Activated T-cell treated with anti-CD3 and anti-CD28 coated beads for 48 hours (primary cell): ENCODE data around the gene DBN1.

Experiments
- DNase-seq: peaks from one replicate; pipeline ENCODE4 v3.0.0-alpha.2; 2020; ENCODE audit warnings: low read depth

DBN1 gene

DNA sequence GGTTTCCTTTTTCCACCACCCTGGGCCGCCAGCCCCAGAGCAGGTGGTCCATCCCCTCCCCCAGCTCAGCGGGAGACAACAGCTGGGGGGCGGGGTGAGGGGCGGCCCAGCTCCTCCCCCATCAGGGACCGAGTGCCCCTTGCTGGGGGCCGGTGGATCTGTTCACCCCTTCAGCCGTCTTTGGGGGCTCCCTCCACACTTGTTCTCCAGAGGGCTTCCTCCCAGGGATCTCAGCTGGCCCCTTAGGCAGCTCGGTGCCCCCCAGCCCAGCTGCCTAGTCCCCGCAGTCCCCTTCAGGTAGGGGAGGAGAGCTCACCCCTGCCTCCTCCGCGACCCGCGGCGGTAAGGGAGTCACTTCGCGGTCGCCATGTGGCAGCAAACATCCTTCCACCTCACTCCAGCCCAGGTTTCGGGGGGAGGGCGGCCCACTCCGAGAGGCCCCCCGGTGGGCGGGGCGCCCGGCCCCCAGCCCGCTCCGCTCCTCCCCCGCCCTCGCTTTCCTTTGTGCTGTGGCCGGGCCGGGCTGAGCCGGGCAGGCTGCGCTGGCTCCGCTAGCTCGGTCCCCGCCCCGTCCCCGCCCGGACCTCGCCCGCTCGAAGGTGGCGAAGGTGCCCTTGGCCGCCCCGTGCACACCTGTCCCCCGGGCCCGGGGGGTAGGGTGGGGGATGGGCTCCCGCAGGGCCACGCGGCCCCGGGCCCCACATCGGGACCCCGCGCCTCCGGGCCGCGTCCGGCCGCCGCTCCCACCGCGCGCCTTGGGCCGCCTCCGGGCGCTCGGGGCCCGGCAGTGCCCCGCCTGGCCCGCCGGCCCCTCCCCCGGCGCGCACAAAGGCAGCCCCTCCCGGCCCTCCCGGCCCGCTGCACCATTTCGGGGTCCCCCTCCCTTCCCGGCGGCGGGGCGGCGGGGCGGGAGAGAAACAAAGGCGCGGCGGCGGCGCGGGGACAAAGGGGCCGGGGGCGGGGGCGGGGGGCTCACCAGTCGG lies 683 bp downstream of the DBN1 start:
- peak; percentile 71 for DNase-seq

DNA sequence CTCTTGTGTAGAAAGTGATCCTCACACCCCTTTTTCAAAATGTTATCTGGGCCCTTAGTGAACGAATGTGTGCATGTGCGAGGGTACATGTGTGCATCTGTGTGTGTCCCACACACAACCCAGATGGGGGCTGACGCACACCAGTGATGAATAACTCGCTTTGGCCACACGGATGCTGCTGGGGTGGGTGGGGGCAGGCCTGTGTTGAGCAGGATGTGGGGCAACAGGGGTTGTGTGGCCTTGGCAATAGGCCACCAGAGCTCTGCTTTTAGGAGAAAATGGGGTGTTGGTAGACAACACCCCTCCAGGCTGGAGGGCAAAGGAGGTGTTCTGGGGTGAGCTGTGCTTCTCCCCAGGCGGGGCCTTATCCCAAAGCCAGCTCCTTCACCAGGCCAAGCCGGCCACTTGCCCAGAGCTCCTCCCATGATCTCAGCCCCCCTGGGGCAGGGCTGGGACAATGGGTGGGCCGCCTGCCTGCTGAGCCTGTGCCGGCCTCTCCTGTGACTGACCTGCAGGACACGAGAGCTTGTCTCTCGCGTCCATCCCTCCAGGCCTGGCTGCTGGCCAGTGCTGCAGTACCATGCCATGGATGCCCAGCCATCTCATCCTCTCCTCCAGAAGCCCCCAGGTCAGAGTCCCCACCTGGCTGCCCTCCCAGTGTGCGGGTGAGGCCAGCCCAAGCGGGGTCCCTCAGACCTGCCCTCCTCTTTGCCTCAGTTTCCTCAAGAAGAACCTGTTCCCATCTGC lies 1.7 kb downstream of the DBN1 start:
- no peak for DNase-seq

GRCh38 chr5:177470759-177471536 lies 2.5 kb downstream of the DBN1 start:
- no peak for DNase-seq

DNA sequence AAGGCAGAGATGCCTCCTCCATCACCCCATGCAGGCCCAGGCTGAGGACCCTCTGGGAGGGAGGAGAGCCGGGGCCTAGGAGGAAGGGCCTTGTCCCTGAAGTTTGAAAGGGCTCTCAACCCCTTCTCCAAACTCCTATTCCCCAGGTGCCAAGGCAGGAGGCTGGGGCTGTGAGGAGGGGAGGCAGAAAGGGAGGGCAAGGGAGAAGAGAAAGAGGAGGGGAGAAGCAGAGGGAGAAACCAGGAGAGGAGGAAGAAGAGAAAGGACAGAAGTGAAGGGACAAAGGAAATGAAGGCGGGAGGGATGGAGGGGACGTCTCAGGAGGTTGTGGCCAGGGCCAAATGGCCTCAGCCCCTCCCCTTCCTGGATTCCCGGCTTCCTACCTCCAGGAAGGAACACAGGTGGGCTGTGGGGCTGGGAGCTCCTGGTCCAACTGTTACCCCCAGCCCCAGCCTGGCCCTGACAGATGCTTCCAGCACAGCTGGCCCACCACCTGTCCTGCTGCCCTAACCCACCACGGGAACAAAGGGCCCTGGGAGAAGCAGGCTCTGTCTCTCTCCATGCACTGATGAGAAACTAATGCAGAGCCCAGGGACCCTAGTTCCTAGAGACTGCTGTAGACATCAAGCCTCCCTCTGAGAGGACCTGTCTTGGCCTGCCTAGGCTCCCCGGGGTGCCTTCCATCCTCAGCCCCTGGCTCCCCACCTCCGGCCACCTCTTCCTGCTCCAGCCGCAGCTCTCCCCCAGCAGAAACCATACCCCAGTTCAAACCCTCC lies 3.5 kb downstream of the DBN1 start:
- DNase-seq = no peak

- DNase-seq = no peak
These were observed 4.5 kb downstream of the DBN1 start for GRCh38 chr5:177468685-177469628.

- no peak for DNase-seq
These were observed 5.1 kb downstream of the DBN1 start for GRCh38 chr5:177468329-177468684.

- no peak for DNase-seq
These were observed 6.0 kb downstream of the DBN1 start for GRCh38 chr5:177467436-177467835.

DNA sequence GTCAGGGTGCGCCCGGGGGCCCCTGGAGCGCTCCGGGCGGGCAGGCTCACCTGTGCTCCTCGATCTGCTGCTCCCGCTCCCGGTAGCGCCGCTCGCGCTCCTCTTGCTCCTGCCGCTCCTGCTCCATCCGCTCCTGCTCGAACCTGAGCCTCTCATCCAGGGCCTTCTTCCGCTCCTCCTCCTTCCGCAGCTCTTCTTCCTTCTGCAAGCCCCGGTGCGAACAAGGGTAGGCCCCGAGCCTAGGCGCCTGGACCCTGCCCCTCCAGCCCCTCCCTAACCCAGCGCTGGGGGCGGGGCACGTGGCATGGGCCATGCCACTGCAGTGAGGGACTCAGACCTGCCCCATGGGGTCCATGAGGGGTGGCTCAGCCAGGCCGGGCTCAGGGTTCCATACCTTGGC lies 6.6 kb downstream of the DBN1 start:
- DNase-seq = no peak

DNA sequence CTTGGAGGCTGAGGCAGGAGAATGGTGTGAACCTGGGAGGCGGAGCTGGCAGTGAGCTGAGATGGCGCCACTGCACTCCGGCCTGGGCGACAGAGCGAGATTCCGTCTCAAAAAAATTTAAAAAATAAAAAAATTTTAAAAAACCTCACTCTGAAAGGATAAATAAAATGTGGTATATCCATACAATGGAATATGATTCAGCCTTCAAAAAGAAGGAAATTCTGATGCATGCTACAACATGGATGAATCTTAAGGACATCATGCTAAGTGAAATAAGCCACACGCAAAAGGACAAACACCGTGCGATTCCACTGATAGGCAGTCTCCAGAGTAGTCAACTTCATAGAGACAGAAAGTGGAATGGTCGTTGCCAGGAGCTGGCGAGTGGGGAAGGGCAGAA lies 8.4 kb downstream of the DBN1 start:
- no peak for DNase-seq

- DNase-seq = no peak
These were observed 11.3 kb downstream of the DBN1 start for GRCh38 chr5:177462021-177462670.

- no peak for DNase-seq
These were observed 13.4 kb downstream of the DBN1 start for GRCh38 chr5:177459819-177460628.

GRCh38 chr5:177459357-177459756 lies 14.1 kb downstream of the DBN1 start:
- no peak for DNase-seq

- no peak for DNase-seq
These were observed 14.5 kb downstream of the DBN1 start for GRCh38 chr5:177458912-177459350.

- no peak for DNase-seq
These were observed 15.4 kb downstream of the DBN1 start for GRCh38 chr5:177457852-177458681.

GRCh38 chr5:177456976-177457851 lies 16.2 kb downstream of the DBN1 start:
- DNase-seq = peak; percentile 68

- no peak for DNase-seq
These were observed 16.9 kb downstream of the DBN1 start for GRCh38 chr5:177456591-177456964.
